Stomach (tissue), 4 donors: ENCODE data around the gene RAB9A.

ENCODE experiments used
- POLR2AphosphoS5 ChIP-seq, 3 donors: sonication (generic); formaldehyde crosslinking; IDR thresholded peaks; one replicate each; pipeline ENCODE4 v1.6.1; 2016; ENCODE audit warnings: antibody characterized with exemption in 3 of 3
- TF ChIP-seq, protein P1 (sequence below), 7 experiments: fragments of 450-650 bp in 4 of 7; fragments of 200-600 bp in 3 of 7; sonication (generic) in 3 of 7; IDR thresholded peaks; one replicate each; pipeline ENCODE4 v1.5.1; 2016 to 2019; ENCODE audit warnings: antibody characterized with exemption in 7 of 7, control low read depth in 2 of 7, mild to moderate bottlenecking in 1 of 7

DNA sequence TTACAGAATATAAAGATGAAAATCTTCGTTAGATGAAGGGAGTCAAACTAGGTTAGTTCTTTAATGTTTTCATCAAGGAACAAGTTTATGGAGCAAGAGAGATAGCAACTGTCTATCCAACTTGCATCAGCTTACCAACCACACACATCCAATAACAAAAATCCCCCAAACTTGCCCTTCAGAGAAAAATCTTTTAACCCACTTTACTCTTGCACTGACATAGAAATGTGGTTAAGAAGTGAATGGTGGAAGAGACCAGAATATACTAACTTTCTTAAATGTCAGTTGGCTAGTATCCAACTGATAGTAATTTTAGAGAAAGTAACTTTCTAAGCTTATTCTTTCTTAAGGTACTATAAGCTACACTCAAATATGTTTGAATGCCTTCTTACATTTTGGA, 1.7 kb upstream of the RAB9A start:
- TF ChIP-seq POLR2AphosphoS5 (IDR thresholded peaks at IDR 0.05), result no peak
- TF ChIP-seq, protein P1, sequence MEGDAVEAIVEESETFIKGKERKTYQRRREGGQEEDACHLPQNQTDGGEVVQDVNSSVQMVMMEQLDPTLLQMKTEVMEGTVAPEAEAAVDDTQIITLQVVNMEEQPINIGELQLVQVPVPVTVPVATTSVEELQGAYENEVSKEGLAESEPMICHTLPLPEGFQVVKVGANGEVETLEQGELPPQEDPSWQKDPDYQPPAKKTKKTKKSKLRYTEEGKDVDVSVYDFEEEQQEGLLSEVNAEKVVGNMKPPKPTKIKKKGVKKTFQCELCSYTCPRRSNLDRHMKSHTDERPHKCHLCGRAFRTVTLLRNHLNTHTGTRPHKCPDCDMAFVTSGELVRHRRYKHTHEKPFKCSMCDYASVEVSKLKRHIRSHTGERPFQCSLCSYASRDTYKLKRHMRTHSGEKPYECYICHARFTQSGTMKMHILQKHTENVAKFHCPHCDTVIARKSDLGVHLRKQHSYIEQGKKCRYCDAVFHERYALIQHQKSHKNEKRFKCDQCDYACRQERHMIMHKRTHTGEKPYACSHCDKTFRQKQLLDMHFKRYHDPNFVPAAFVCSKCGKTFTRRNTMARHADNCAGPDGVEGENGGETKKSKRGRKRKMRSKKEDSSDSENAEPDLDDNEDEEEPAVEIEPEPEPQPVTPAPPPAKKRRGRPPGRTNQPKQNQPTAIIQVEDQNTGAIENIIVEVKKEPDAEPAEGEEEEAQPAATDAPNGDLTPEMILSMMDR (IDR thresholded peaks at IDR 0.05), result no peak
